Stromal cell of bone marrow (primary cell): ENCODE measurements around the gene SEC14L1.

Experiments used
- DNase-seq: peaks from one replicate; pipeline ENCODE4 v3.0.0-alpha.2; 2012; ENCODE audit warnings: low read depth

Gene SEC14L1

GRCh38 chr17:77116371-77116860 is 24.4 kb upstream of the SEC14L1 start:
- DNase-seq, result no peak

GRCh38 chr17:77117415-77117814 is 23.4 kb upstream of the SEC14L1 start:
- DNase-seq, result no peak

- DNase-seq, result no peak
These were observed 22.4 kb upstream of the SEC14L1 start for GRCh38 chr17:77118251-77118928.

GRCh38 chr17:77119668-77120301 is 21.0 kb upstream of the SEC14L1 start:
- DNase-seq, result no peak

GRCh38 chr17:77120868-77121267 is 19.9 kb upstream of the SEC14L1 start:
- DNase-seq, result no peak

GRCh38 chr17:77124192-77124889 is 16.4 kb upstream of the SEC14L1 start:
- DNase-seq, result no peak

- DNase-seq, result no peak
These were observed 15.3 kb upstream of the SEC14L1 start for GRCh38 chr17:77125432-77125901.

- DNase-seq, result no peak
These were observed 14.2 kb upstream of the SEC14L1 start for GRCh38 chr17:77126519-77126918.

GRCh38 chr17:77127735-77128361 is 12.9 kb upstream of the SEC14L1 start:
- no peak for DNase-seq

- DNase-seq, result no peak
These were observed 11.7 kb upstream of the SEC14L1 start for GRCh38 chr17:77128896-77129567.

- DNase-seq, result no peak
These were observed 11.0 kb upstream of the SEC14L1 start for GRCh38 chr17:77129568-77130301.

- no peak for DNase-seq
These were observed 10.2 kb upstream of the SEC14L1 start for GRCh38 chr17:77130525-77130924.

GRCh38 chr17:77131904-77132303 is 8.9 kb upstream of the SEC14L1 start:
- no peak for DNase-seq

- DNase-seq, result no peak
These were observed 8.2 kb upstream of the SEC14L1 start for GRCh38 chr17:77132411-77133086.

GRCh38 chr17:77133087-77133638 is 7.6 kb upstream of the SEC14L1 start:
- DNase-seq, result no peak

GRCh38 chr17:77136420-77136767 is 4.4 kb upstream of the SEC14L1 start:
- DNase-seq, result no peak

- no peak for DNase-seq
These were observed 3.7 kb upstream of the SEC14L1 start for GRCh38 chr17:77137111-77137510.

- DNase-seq, result peak; percentile 69
These were observed 2.9 kb upstream of the SEC14L1 start for GRCh38 chr17:77137886-77138285.

- peak; percentile 95 for DNase-seq
These were observed 447 bp upstream of the SEC14L1 start for GRCh38 chr17:77140166-77140877.
